22Rv1 (cell line): ENCODE measurements around the gene NBAS.

Experiments used
- ZFX ChIP-seq: fragments of 450-650 bp; IDR thresholded peaks from 2 replicates; pipeline ENCODE4 v1.6.1; 2017; ENCODE audit warnings: antibody characterized with exemption, borderline replicate concordance
- TF ChIP-seq, protein P1 (sequence below): fragments of 450-650 bp; IDR thresholded peaks from 2 replicates; pipeline ENCODE4 v1.5.1; 2017; ENCODE audit warnings: mild to moderate bottlenecking

- TF ChIP-seq, protein P1, sequence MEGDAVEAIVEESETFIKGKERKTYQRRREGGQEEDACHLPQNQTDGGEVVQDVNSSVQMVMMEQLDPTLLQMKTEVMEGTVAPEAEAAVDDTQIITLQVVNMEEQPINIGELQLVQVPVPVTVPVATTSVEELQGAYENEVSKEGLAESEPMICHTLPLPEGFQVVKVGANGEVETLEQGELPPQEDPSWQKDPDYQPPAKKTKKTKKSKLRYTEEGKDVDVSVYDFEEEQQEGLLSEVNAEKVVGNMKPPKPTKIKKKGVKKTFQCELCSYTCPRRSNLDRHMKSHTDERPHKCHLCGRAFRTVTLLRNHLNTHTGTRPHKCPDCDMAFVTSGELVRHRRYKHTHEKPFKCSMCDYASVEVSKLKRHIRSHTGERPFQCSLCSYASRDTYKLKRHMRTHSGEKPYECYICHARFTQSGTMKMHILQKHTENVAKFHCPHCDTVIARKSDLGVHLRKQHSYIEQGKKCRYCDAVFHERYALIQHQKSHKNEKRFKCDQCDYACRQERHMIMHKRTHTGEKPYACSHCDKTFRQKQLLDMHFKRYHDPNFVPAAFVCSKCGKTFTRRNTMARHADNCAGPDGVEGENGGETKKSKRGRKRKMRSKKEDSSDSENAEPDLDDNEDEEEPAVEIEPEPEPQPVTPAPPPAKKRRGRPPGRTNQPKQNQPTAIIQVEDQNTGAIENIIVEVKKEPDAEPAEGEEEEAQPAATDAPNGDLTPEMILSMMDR, result no peak
- no peak for TF ChIP-seq ZFX
Observed at GRCh38 chr2:15555760-15556193, 5.4 kb downstream of the NBAS start.
